GM18519 (cell line): ENCODE measurements around the gene DHX58.

ENCODE experiments used
- ATAC-seq: cut with Tn5 transposase; IDR thresholded peaks from one replicate; pipeline ENCODE4 v1.9.1; 2021; ENCODE audit warnings: mild to moderate bottlenecking, moderate library complexity; ENCODE audit not compliant: unreplicated experiment, low FRiP score

DHX58 gene

GRCh38 chr17:42111265-42111636 lies 1.3 kb downstream of the DHX58 start:
- ATAC-seq = no peak

GRCh38 chr17:42110301-42111264 lies 1.9 kb downstream of the DHX58 start:
- ATAC-seq = no peak

GRCh38 chr17:42109086-42109485 lies 3.4 kb downstream of the DHX58 start:
- ATAC-seq = no peak

- ATAC-seq = no peak
Observed at GRCh38 chr17:42107597-42108576, 4.6 kb downstream of the DHX58 start.

- ATAC-seq = no peak
Observed at GRCh38 chr17:42107124-42107523, 5.4 kb downstream of the DHX58 start.

- no peak for ATAC-seq
Observed at GRCh38 chr17:42106009-42106408, 6.5 kb downstream of the DHX58 start.

GRCh38 chr17:42104264-42104663 lies 8.2 kb downstream of the DHX58 start:
- no peak for ATAC-seq

- ATAC-seq = no peak
Observed at GRCh38 chr17:42103221-42103954, 9.1 kb downstream of the DHX58 start.

GRCh38 chr17:42101513-42102292 lies 10.8 kb downstream of the DHX58 start:
- ATAC-seq = no peak

GRCh38 chr17:42098730-42099399 lies 13.6 kb downstream of the DHX58 start:
- no peak for ATAC-seq

GRCh38 chr17:42097691-42098631 lies 14.6 kb downstream of the DHX58 start, which contains the start of gene ZNF385C:
Gene ZNF385C (minus strand): TSS chr17:42098473. CDS start chr17:42063056, 35,417 bp downstream.
- ATAC-seq = no peak

GRCh38 chr17:42096360-42097111 lies 16.0 kb downstream of the DHX58 start:
- ATAC-seq = no peak

GRCh38 chr17:42094375-42095069 lies 18.0 kb downstream of the DHX58 start:
- ATAC-seq = no peak

GRCh38 chr17:42092939-42093338 lies 19.6 kb downstream of the DHX58 start:
- ATAC-seq = no peak

GRCh38 chr17:42090964-42091790 lies 21.3 kb downstream of the DHX58 start:
- no peak for ATAC-seq

GRCh38 chr17:42088736-42089135 lies 23.8 kb downstream of the DHX58 start:
- ATAC-seq = no peak
